ENCODE measurements around the gene NPPB. TPM values are rescaled to one million over a fixed set of nuclear protein-coding genes. Genes with fewer than 3 reads are reported as not detected.
A peak's percentile ranks its signal among the peaks of the same experiment; 100 is the strongest.

Gene NPPB
- total RNA-seq, 1 donor from 2014 or later = not detected

DNA sequence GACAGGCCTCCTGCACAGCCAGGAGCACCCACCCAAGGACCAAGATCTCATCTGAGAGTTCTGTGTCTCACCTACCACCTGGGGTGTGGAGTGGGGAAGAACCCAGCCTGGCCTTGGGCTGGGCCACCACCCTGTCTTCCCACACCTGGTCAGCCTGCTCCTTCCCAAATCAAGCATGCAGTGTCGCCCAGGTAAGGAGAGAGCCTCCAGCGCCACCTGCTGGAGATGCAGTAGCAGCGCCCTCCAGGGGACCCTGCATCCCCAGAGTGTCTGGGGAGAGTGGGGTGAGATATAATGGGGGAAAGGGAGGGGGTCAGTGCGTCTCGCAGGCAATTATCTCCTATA lies 35.1 kb upstream of the NPPB start:
- intact Hi-C loops (cut with micrococcal nuclease) = loop anchor here (1.0 to 2.0 kb wide), 3 partner anchors 56 to 857 kb away; no protein-coding TSS in a partner anchor
- Mint-ChIP-seq H3K9me3 (no peaks in the 10 kb centered on the region), H3K4me3 (no peak overlapping the region), H3K27me3 (peaks cover 17% of the 10 kb centered on the region), H3K4me1 (no peaks in the 10 kb centered on the region), H3K27ac (no peak overlapping the region), H3K36me3 (ENCODE audit: low read depth) (no peaks in the 10 kb centered on the region)
- CTCF ChIA-PET = interaction anchor here (1.2 to 3.2 kb wide), 2 partner anchors 55 to 856 kb away, joined by 4 to 19 read pairs; no protein-coding TSS in a partner anchor
- ATAC-seq (ENCODE audit: low read depth) = peak; percentile 84
- DNase-seq = peak; percentile 63
- POLR2A ChIA-PET = interaction anchor here (1.1 kb wide), 1 partner anchor 16 kb away, joined by 3 read pairs; no protein-coding TSS in a partner anchor
- TF ChIP-seq, protein P1, sequence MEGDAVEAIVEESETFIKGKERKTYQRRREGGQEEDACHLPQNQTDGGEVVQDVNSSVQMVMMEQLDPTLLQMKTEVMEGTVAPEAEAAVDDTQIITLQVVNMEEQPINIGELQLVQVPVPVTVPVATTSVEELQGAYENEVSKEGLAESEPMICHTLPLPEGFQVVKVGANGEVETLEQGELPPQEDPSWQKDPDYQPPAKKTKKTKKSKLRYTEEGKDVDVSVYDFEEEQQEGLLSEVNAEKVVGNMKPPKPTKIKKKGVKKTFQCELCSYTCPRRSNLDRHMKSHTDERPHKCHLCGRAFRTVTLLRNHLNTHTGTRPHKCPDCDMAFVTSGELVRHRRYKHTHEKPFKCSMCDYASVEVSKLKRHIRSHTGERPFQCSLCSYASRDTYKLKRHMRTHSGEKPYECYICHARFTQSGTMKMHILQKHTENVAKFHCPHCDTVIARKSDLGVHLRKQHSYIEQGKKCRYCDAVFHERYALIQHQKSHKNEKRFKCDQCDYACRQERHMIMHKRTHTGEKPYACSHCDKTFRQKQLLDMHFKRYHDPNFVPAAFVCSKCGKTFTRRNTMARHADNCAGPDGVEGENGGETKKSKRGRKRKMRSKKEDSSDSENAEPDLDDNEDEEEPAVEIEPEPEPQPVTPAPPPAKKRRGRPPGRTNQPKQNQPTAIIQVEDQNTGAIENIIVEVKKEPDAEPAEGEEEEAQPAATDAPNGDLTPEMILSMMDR (IDR thresholded peaks at IDR 0.05) = no peak

DNA sequence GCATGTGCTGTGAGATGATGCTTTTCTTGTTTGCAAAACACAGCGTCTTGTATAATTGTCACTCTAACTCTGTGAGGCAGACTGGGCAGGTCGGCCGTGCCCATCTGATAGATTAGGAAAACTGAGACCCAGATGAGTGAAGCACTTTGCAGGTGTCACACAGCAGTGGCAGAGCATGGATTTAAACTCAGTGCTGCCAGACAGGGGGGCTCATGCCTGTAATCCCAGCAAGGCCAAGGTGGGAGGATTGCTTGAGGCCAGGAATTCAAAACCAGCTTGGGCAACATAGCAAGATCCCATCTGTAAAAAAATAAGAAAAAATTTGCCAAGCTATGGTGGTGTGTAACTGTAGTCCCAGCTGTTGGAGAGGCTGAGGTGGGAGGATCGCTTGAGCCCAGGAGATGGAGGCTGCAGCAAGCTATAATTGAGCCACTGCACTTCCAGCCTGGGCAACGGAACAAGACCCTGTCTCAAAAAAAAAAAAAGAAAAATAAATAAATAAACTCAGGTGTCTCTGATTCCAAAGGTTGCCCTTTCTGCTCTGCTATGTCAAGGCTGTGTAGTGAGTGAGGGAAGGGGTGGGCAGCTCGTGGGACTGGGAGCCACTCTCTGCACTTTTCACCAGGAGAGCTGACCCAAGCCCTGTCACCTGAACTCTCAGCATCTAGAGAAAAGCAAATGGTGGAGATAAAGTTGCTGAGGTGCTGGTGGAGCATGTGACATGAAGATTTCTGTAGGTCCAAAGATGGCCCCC lies 32.9 kb upstream of the NPPB start:
- ChIA-PET CTCF (interaction anchor here (0.7 to 3.2 kb wide), 3 partner anchors 16 to 854 kb away, joined by 3 to 19 read pairs (median 3); no protein-coding TSS in a partner anchor), POLR2A (interaction anchor here (0.7 to 2.5 kb wide), 3 partner anchors 17 to 210 kb away, joined by 3 to 12 read pairs (median 3); no protein-coding TSS in a partner anchor)
- TF ChIP-seq, protein P1 (IDR thresholded peaks at IDR 0.05) = no peak
- no peaks in the 10 kb centered on the region for H3K4me1 Mint-ChIP-seq
- H3K4me3 Mint-ChIP-seq = no peak overlapping the region
- H3K36me3 Mint-ChIP-seq (ENCODE audit: low read depth) = no peaks in the 10 kb centered on the region
- H3K27ac Mint-ChIP-seq = no peak overlapping the region
- H3K9me3 Mint-ChIP-seq = no peaks in the 10 kb centered on the region
- ATAC-seq (ENCODE audit: low read depth) (no peak), DNase-seq (no peak)
- intact Hi-C loops (cut with micrococcal nuclease) = no loop called here
- H3K27me3 Mint-ChIP-seq = peaks cover 10% of the 10 kb centered on the region

DNA sequence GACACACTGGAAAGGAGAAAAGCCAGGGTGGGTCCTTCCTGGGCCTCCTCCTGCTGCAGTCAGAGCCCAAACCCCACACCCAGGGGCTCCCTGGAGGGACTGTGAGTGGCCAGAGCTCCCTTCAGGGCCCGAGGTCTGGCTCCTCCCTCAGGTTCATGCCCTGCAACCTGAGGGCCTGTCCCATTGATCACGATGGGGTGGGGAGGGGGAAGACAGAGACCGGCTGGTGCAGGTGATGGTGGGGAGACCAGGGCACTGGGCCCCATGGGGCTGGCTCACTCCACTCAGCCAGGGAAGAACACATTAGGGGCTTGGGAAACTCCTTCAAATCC lies 30.1 kb upstream of the NPPB start:
- H3K27me3 Mint-ChIP-seq = peaks cover under 1% of the 10 kb centered on the region
- no peak for DNase-seq
- H3K4me3 Mint-ChIP-seq = no peak overlapping the region
- CTCF ChIA-PET = interaction anchor here (0.9 kb wide), 1 partner anchor 851 kb away, joined by 3 read pairs; no protein-coding TSS in a partner anchor
- H3K27ac Mint-ChIP-seq = no peak overlapping the region
- POLR2A ChIA-PET = interaction anchor here (2.1 kb wide), 1 partner anchor 19 kb away, joined by 8 read pairs; no protein-coding TSS in a partner anchor
- TF ChIP-seq, protein P1 (IDR thresholded peaks at IDR 0.05) = no peak
- no peaks in the 10 kb centered on the region for H3K4me1 Mint-ChIP-seq
- intact Hi-C loops (cut with micrococcal nuclease) = no loop called here
- H3K36me3 Mint-ChIP-seq (ENCODE audit: low read depth) = no peaks in the 10 kb centered on the region
- H3K9me3 Mint-ChIP-seq = no peaks in the 10 kb centered on the region
- no peak for ATAC-seq (ENCODE audit: low read depth)

DNA sequence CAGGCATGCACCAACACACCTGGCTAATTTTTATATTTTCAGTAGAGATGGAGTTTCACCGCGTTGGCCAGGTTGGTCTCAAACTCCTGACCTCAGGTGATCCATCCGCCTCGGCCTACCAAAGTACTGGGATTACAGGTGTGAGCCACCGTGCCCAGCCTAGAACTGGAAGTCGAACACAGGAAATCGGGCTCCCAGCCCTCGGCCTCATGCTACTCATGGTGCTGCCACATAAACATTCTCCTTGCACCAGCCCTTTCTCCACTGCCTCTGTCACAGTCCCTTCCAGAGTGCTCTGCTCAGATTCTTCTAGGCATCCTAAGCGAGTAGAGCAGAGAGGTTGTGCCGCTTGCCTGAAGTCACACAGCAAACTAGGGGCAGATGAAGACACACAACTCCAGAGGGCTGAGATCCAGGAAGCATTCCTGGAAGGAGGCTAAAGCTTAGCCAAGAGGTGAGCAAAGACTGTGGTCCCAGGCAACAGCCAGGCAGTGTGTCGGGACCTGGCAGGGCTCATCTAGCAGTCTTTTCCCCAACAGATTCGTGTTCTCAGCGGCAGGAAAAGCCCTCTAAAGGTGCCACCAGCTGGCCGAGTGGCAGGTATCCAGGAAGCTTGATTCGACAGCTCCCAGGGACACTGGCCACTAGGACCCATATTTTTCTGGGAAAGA lies 29.6 kb upstream of the NPPB start:
- Mint-ChIP-seq H3K27me3 (no peaks in the 10 kb centered on the region), H3K9me3 (no peaks in the 10 kb centered on the region), H3K4me1 (no peaks in the 10 kb centered on the region), H3K4me3 (no peak overlapping the region), H3K27ac (no peak overlapping the region), H3K36me3 (ENCODE audit: low read depth) (no peaks in the 10 kb centered on the region)
- intact Hi-C loops (cut with micrococcal nuclease) = no loop called here
- no peak for ATAC-seq (ENCODE audit: low read depth)
- DNase-seq = no peak
- CTCF ChIA-PET = interaction anchor here (0.9 kb wide), 1 partner anchor 851 kb away, joined by 3 read pairs; no protein-coding TSS in a partner anchor
- POLR2A ChIA-PET = interaction anchor here (2.1 kb wide), 1 partner anchor 19 kb away, joined by 8 read pairs; no protein-coding TSS in a partner anchor
- TF ChIP-seq, protein P1 (IDR thresholded peaks at IDR 0.05) = no peak

DNA sequence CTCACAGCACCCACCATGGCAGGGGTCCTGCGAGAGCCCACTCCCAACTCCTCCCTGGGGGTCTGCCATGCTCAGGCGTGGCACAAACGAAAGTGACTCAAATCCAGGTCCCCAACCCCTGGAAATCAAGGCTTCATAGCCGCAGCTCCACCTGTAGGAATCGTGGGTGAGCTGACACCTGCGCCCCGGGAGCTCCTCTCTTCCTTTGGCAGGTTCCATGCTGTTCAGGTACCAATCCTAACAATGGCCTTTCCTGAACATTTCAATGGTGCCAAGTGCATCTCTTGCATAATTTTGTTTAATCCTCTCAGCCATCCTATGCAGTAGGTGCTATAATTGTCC lies 28.9 kb upstream of the NPPB start:
- ChIA-PET CTCF (no interaction called here), POLR2A (interaction anchor here (2.1 kb wide), 1 partner anchor 20 kb away, joined by 8 read pairs; no protein-coding TSS in a partner anchor)
- TF ChIP-seq, protein P1 (IDR thresholded peaks at IDR 0.05) = no peak
- intact Hi-C loops (cut with micrococcal nuclease) = no loop called here
- no peak for DNase-seq
- H3K9me3 Mint-ChIP-seq = no peaks in the 10 kb centered on the region
- H3K27ac Mint-ChIP-seq = no peak overlapping the region
- ATAC-seq (ENCODE audit: low read depth) = no peak
- no peak overlapping the region for H3K4me3 Mint-ChIP-seq
- H3K36me3 Mint-ChIP-seq (ENCODE audit: low read depth) = no peaks in the 10 kb centered on the region
- H3K4me1 Mint-ChIP-seq = no peaks in the 10 kb centered on the region
- H3K27me3 Mint-ChIP-seq = peaks cover 6% of the 10 kb centered on the region
